ENCODE results near the gene PPM1E.
"Not testable (repeated sequence)": the region's sequence is repeated elsewhere in the genome, so short reads cannot be mapped to it uniquely, and the experiment has no call there.

Gene PPM1E

GRCh38 chr17:58957725-58958073 is 202.0 kb downstream of the PPM1E start:
- FAIRE-seq = not testable (repeated sequence)

DNA sequence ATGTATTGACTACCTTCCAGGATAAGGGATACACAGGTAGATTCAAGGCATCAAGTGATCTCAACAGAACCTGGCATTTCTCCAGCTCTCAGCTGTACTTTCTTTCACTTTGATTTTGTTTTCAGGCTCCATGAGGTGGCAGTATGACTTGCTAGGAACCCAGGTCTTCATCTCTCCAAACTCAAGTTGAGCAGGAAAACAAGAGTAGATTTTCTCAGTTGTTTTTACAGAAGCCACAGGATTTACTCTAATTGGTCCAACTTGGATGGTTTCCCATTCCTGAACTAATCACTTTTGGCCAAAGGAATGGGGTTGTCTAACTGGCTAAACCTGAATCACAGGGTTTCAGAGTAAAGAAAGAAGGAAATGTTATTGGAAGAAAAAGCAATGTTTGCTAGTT is 204.4 kb downstream of the PPM1E start:
- no peak for FAIRE-seq

- no peak for FAIRE-seq
Measured at GRCh38 chr17:58965221-58965620, 209.6 kb downstream of the PPM1E start.

- no peak for FAIRE-seq
Measured at GRCh38 chr17:58966208-58966607, 210.6 kb downstream of the PPM1E start.

DNA sequence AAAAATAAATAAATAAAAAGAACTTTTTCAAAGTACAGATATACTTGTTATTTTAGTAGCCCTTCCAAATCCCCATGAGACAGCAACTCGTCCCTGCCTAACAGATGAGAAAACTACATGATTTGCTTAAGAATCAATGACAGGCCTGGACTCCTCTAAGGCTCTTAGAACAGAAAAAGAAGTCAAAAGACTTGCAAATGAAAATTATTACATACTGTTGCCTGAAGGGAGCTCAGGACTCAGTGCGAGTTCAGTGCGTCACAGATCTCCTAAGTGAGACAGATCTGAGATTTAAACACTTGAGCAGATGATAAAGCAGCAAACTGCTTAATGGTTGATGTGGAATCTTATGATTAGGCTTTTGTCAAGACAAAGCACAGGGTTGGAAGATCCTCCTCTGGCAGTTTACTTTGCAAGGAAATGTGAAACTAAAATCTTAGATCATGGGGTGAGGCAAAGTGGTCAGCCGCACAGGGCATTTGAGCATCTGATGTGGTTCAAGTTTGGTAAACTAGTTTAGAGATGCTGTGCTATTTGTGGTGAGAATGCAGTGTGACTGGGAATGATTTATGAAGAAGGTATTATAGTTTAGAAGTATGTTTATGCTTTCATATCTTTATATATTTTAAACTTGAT is 212.9 kb downstream of the PPM1E start:
- FAIRE-seq = no peak

- FAIRE-seq = no peak
Measured at GRCh38 chr17:58969156-58969555, 213.5 kb downstream of the PPM1E start.

- FAIRE-seq = no peak
Measured at GRCh38 chr17:58969612-58970011, 214.0 kb downstream of the PPM1E start.

DNA sequence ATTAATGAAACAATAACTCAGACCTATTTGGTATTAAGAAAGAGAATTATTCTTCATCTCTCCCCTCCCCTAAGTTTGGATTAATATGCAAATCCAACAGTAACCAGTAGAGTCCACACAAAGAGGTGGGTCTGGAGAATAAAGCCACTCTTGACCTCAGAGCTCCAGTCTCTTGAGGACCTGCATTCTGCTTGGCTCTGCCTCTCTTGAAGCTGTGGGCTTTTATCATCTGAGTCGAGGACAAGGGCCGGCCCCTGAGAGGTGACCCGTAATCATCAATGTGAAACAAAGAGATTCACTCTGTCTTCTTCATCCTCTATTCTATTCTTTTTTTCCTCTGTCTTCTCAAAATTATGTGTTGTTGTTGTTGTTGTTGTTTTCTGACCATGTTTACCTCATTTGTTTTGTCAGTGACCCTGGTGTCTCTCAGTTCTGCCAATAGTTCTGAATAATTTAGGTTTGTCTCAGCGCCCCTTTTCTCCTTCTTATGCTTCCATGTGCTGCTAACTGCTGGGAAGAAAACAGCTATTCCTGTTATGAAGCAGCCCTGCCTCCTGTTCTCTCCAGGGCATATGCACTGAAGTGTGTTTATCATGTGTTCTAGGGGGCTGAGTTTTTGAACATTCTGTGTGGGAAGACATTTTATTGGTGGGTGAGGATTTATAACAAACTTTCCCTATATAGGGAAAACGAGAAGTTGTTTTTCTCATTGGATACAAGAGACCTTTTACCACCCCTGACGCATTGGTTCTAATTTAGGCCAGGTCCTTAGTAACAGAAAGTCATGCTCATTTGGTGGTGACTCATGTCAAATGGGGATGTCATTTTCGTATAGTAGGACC is 215.2 kb downstream of the PPM1E start:
- no peak for FAIRE-seq

- no peak for FAIRE-seq
Measured at GRCh38 chr17:58974354-58974753, 218.7 kb downstream of the PPM1E start.

DNA sequence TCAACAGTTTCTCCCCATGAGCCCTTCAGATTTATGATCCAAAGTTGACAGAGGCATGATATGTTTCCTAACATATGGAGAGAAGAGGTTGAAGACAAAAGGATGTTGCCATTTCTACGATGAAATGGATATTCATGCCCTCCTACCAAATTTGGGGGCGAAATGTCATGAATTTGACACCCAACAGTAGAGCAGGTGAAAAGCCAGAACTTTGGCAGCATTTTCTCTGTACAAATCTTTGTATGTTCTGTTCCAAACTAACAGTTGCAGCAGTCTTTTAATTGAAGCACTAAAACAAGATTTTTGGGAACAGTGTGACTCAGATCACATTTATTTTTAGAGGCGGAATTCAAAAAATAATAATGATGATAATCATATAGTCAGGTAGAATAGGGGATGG is 220.9 kb downstream of the PPM1E start:
- no peak for FAIRE-seq

GRCh38 chr17:58980706-58981481 is 225.2 kb downstream of the PPM1E start:
- no peak for FAIRE-seq

- no peak for FAIRE-seq
Measured at GRCh38 chr17:58982626-58983025, 227.0 kb downstream of the PPM1E start.

- no peak for FAIRE-seq
Measured at GRCh38 chr17:58985367-58985766, 229.7 kb downstream of the PPM1E start.

- FAIRE-seq = no peak
Measured at GRCh38 chr17:58985971-58986370, 230.3 kb downstream of the PPM1E start.

GRCh38 chr17:58989629-58990028 is 234.0 kb downstream of the PPM1E start:
- no peak for FAIRE-seq

GRCh38 chr17:58991718-58992331 is 236.2 kb downstream of the PPM1E start:
- no peak for FAIRE-seq

DNA sequence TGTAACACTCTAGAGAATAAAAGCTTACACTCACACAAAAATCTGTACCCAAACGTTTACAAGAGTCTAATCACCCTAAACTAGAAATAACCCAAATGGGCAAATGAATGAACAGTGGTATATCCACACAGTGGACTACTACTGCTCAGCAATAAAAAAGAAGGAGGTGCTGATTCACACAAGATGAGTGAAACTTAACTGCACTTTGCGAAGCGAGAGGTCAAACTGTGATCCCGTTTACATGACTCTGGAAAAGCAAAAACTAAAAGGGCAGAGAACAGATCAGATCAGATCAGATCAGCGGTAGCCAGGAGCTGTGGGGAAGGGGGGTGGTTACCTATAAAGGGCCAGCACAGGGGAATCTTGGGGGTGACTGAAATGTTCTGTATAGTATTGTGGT is 237.7 kb downstream of the PPM1E start:
- FAIRE-seq = no peak

DNA sequence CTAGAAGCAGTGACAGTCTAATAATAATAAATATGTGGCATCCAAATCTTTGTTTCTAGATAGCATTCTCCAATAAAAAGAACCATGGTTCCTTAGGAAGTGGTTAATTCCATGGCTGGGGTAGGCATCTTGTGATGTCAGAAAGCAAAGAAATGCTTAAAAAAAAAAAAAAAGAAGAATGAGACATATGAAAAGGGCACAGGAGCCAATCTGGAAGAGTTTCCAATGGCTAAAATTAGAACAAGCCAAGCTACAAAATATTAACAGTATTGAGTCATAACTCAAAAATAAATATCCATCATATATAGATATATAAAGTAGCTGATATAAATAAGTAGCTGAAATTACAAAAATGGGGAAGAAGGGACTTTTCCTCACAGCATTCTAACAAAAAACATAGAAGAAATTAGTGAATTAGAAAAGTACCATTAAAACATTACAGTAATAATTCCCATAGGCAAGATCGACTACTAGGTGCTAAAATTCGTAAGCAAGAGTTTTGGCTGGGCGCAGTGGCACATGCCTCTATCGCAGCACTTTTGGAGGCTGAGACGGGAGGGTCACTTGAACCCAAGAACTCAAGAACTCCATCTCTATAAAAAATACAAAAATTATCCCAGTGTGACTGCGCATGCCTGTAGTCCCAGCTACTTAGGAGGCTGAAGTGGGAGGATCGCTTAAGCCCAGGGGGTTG is 239.7 kb downstream of the PPM1E start:
- FAIRE-seq = no peak

GRCh38 chr17:58996968-58997367 is 241.3 kb downstream of the PPM1E start:
- no peak for FAIRE-seq

- no peak for FAIRE-seq
Measured at GRCh38 chr17:58997756-58998553, 242.3 kb downstream of the PPM1E start.

GRCh38 chr17:58998871-58999270 is 243.2 kb downstream of the PPM1E start:
- FAIRE-seq = no peak

GRCh38 chr17:58999500-58999899 is 243.8 kb downstream of the PPM1E start:
- FAIRE-seq = no peak
